Endothelial cell of umbilical vein (primary cell): ENCODE results near the gene MIA2. TPM values are rescaled to one million over a fixed set of nuclear protein-coding genes. Genes with fewer than 3 reads are reported as not detected.

Source experiments
- BruUV-seq: library from RNA; stranded (reverse); fragments of 400-500 nt; replicated peaks from 2 replicates; lab custom pipeline; 2021; lab: Mats Ljungman, UMichigan
- CTCF ChIA-PET: fragments of 300-600, 350-600 bp; sonication (Branson Sonifier 250); formaldehyde crosslinking; loops from one replicate; lab custom pipeline; 2021; ENCODE audit warnings: antibody characterized with exemption, inconsistent platforms; lab: Charles Lee
- POLR2A ChIA-PET: fragments of 300-600, 350-600 bp; sonication (Branson Sonifier 250); formaldehyde crosslinking; loops from one replicate; lab custom pipeline; 2021; ENCODE audit warnings: antibody characterized with exemption, inconsistent platforms; lab: Charles Lee
- DNase-seq: peaks from one replicate; pipeline ENCODE4 v3.0.0-alpha.2; 2011; ENCODE audit warnings: low read depth, low spot score
- FAIRE-seq: peaks from 2 replicates; lab custom pipeline; 2011; peaks lifted over from hg19 to GRCh38; lab: Jason Lieb, UNC
- H2AFZ ChIP-seq: 2 replicates; pipeline ENCODE4 v1.6.0; 2012; ENCODE audit warnings: low read depth, low read length, control low read depth, inconsistent platforms
- H3K27ac ChIP-seq: 2 replicates; pipeline ENCODE4 v1.5.1; 2011; ENCODE audit warnings: low read depth, mild to moderate bottlenecking, control low read depth, low read length, moderate library complexity; ENCODE audit not compliant: insufficient read depth
- H3K27me3 ChIP-seq, 2 experiments: 2 replicates each; pipeline versions ENCODE4 v1.6.0 to v1.6.1; 2011; ENCODE audit warnings: low read length in 2 of 2, mixed read lengths in 1 of 2; ENCODE audit not compliant: control insufficient read depth in 2 of 2, insufficient read depth in 2 of 2
- H3K36me3 ChIP-seq, 2 experiments: 2 replicates in 1 of 2; 3 replicates in 1 of 2; pipeline ENCODE4 v1.5.1; 2011; ENCODE audit warnings: low read length in 2 of 2, mild to moderate bottlenecking in 1 of 2, moderate library complexity in 1 of 2; ENCODE audit not compliant: control insufficient read depth in 2 of 2, insufficient read depth in 2 of 2; ENCODE audit errors: extremely low read depth in 1 of 2
- H3K4me1 ChIP-seq: 3 replicates; pipeline ENCODE4 v1.5.1; 2011; ENCODE audit warnings: mild to moderate bottlenecking, low read length; ENCODE audit not compliant: control insufficient read depth, insufficient read depth; ENCODE audit errors: extremely low read depth
- H3K4me2 ChIP-seq: 2 replicates; pipeline ENCODE4 v1.6.1; 2011; ENCODE audit warnings: low read length, control low read depth, mixed read lengths; ENCODE audit not compliant: insufficient read depth
- H3K4me3 ChIP-seq, 3 experiments: fragments of 200-600 bp in 1 of 3; sonication (generic), shearing (Covaris generic) in 1 of 3; replicated peaks in 1 of 3; 2 replicates each; pipeline ENCODE4 v1.5.1; 2011 to 2016; ENCODE audit warnings: control low read depth in 3 of 3, low read length in 3 of 3, mild to moderate bottlenecking in 2 of 3, inconsistent platforms in 1 of 3, low read depth in 1 of 3, moderate library complexity in 1 of 3; ENCODE audit not compliant: insufficient read depth in 1 of 3
- H3K79me2 ChIP-seq: 2 replicates; pipeline ENCODE4 v1.6.0; 2012; ENCODE audit warnings: low read length, inconsistent platforms; ENCODE audit not compliant: control insufficient read depth, insufficient read depth
- H3K9ac ChIP-seq: replicated peaks from 2 replicates; pipeline ENCODE3; 2011; ENCODE audit warnings: low read length, control low read depth; ENCODE audit not compliant: insufficient read depth; ENCODE audit errors: extremely low read depth
- H3K9me1 ChIP-seq: replicated peaks from 3 replicates; pipeline ENCODE4 v1.6.0; 2011; ENCODE audit warnings: mild to moderate bottlenecking, low read length; ENCODE audit not compliant: control insufficient read depth, insufficient read depth; ENCODE audit errors: extremely low read depth
- H3K9me3 ChIP-seq: replicated peaks from 2 replicates; pipeline ENCODE4 v1.5.1; 2012; ENCODE audit warnings: low read length, inconsistent platforms; ENCODE audit not compliant: control insufficient read depth, insufficient read depth
- H4K20me1 ChIP-seq: replicated peaks from 2 replicates; pipeline ENCODE3; 2011; ENCODE audit warnings: mild to moderate bottlenecking, low read length; ENCODE audit not compliant: control insufficient read depth, insufficient read depth; ENCODE audit errors: extremely low read depth
- CTCF ChIP-seq, 2 donors: IDR thresholded peaks; 1 replicate in 1 of 2; 2 replicates in 1 of 2; pipeline ENCODE4 v1.5.1; 2011; ENCODE audit warnings: low read length in 2 of 2, mild to moderate bottlenecking in 2 of 2, moderate library complexity in 2 of 2, control low read depth in 1 of 2, inconsistent platforms in 1 of 2, low read depth in 1 of 2; ENCODE audit not compliant: insufficient read depth in 1 of 2; ENCODE audit errors: extremely low read depth in 1 of 2
- EZH2 ChIP-seq: IDR thresholded peaks from 2 replicates; pipeline ENCODE4 v1.6.1; 2012; ENCODE audit warnings: borderline replicate concordance, low read depth, mild to moderate bottlenecking, moderate library complexity, low read length, inconsistent platforms; ENCODE audit not compliant: severe bottlenecking
- FOS ChIP-seq: IDR thresholded peaks from 2 replicates; pipeline ENCODE4 v1.6.1; 2011; ENCODE audit warnings: mild to moderate bottlenecking, low read length, moderate library complexity, borderline replicate concordance; ENCODE audit not compliant: insufficient read depth
- GATA2 ChIP-seq: IDR thresholded peaks from 2 replicates; pipeline ENCODE4 v1.7.0; 2011; ENCODE audit warnings: low read depth, mild to moderate bottlenecking, moderate library complexity, mixed read lengths, low read length; ENCODE audit not compliant: insufficient read length, insufficient read depth
- JUN ChIP-seq: IDR thresholded peaks from 2 replicates; pipeline ENCODE4 v1.6.1; 2011; ENCODE audit warnings: borderline replicate concordance, low read depth; ENCODE audit not compliant: insufficient read length, insufficient read depth
- MAX ChIP-seq: IDR thresholded peaks from 2 replicates; pipeline ENCODE4 v1.6.1; 2011; ENCODE audit not compliant: insufficient read depth, insufficient read length
- MYC ChIP-seq: IDR thresholded peaks from one replicate; pipeline ENCODE4 v1.6.1; 2011; ENCODE audit warnings: mild to moderate bottlenecking, low read depth, low read length
- POLR2A ChIP-seq: IDR thresholded peaks from 2 replicates; pipeline ENCODE4 v1.6.1; 2012; ENCODE audit warnings: low read depth, mild to moderate bottlenecking, control low read depth, low read length
- POLR2AphosphoS5 ChIP-seq: IDR thresholded peaks from 2 replicates; pipeline ENCODE4 v1.6.1; 2012; ENCODE audit warnings: low read depth, mild to moderate bottlenecking, control low read depth, low read length, moderate library complexity; ENCODE audit not compliant: insufficient read depth
- dilution Hi-C: fragments of 300-500 bp; cut with MboI; formaldehyde crosslinking; loops from one replicate; pipeline ENCODE4 v1.15.0; 2019; ENCODE audit warnings: low sequenced_read_pairs; ENCODE audit not compliant: extremely low pct_ligation_motif_present
- intact Hi-C: fragments of 100-400 bp; cut with micrococcal nuclease; formaldehyde crosslinking; loops from one replicate; pipeline ENCODE4 v1.10.0; 2022
- polyA plus RNA-seq, 4 experiments: library from polyadenylated mRNA; depleted of rRNA in 3 of 4; stranded (reverse) in 3 of 4; unstranded in 1 of 4; fragments of >200 nt; gene quantifications; 2 replicates each; pipeline versions ENCODE4 v1.2.1 to v1.2.3, GENCODE V29; 2011 to 2012; ENCODE audit warnings: missing spikeins in 1 of 4
- total RNA-seq: library from RNA; stranded (reverse); gene quantifications from 2 replicates; pipeline ENCODE4 v1.2.3, GENCODE V29; 2021

Gene MIA2
- total and polyA plus RNA-seq, 2 donors (not counting 3 experiments of a cell fraction or from before 2014, with no cell fraction given), result 9.4 to 14.9 TPM

- Histone ChIP-seq H3K27me3 (no peaks in the 10 kb centered on the region), H3K9me3 (no peaks in the 10 kb centered on the region), H3K4me1 (no peaks in the 10 kb centered on the region), H3K9ac (no peak overlapping the region), H4K20me1 (no peaks in the 10 kb centered on the region), H2AFZ (no peak overlapping the region), H3K4me2 (no peak overlapping the region), H3K27ac (no peak overlapping the region), H3K4me3 (no peak overlapping the region), H3K79me2 (no peaks in the 10 kb centered on the region), H3K36me3 (no peaks in the 10 kb centered on the region), H3K9me1 (no peaks in the 10 kb centered on the region)
- dilution Hi-C loops, result no loop called here
- CTCF ChIA-PET, result interaction anchor here (1.0 to 1.7 kb wide), 3 partner anchors 10 to 54 kb away, joined by 3 to 4 read pairs (median 3); no protein-coding TSS in a partner anchor
- intact Hi-C loops, result no loop called here
- no TSS peak for BruUV-seq
- no peak for TF ChIP-seq MAX
- POLR2A ChIA-PET, result no interaction called here
- FAIRE-seq (no peak), DNase-seq (no peak)
Observed at GRCh38 chr14:39384177-39384576, 150.5 kb downstream of the MIA2 start.

- TF ChIP-seq GATA2 (no peak), CTCF (IDR thresholded peaks at IDR 0.05; ENCODE audit: extremely low read depth in 1 of 2, insufficient read depth in 1 of 2, low read depth in 1 of 2, low read length in 2 of 2) (no peak), FOS (no peak), POLR2A (no peak), MAX (no peak), EZH2 (no peak), MYC (no peak), JUN (no peak), POLR2AphosphoS5 (no peak)
- H3K27me3 ChIP-seq, result no peaks in the 10 kb centered on the region
- H3K79me2 ChIP-seq, result no peaks in the 10 kb centered on the region
- no peak overlapping the region for H3K4me3 ChIP-seq
- no peak overlapping the region for H2AFZ ChIP-seq
- no peak overlapping the region for H3K9ac ChIP-seq
- no peak for DNase-seq
- dilution Hi-C loops, result no loop called here
- no TSS peak for BruUV-seq
- intact Hi-C loops, result no loop called here
- H3K36me3 ChIP-seq, result no peaks in the 10 kb centered on the region
- no peaks in the 10 kb centered on the region for H3K9me3 ChIP-seq
- ChIA-PET POLR2A (no interaction called here), CTCF (interaction anchor here (0.8 to 0.9 kb wide), 2 partner anchors 24 to 28 kb away, joined by 3 to 4 read pairs; no protein-coding TSS in a partner anchor)
- no peak overlapping the region for H3K4me2 ChIP-seq
- no peak overlapping the region for H3K27ac ChIP-seq
- FAIRE-seq, result no peak
- H3K4me1 ChIP-seq, result no peaks in the 10 kb centered on the region
- H4K20me1 ChIP-seq, result no peaks in the 10 kb centered on the region
- H3K9me1 ChIP-seq, result no peaks in the 10 kb centered on the region
Observed at GRCh38 chr14:39393289-39393688, 159.6 kb downstream of the MIA2 start.
